SU-DHL-6 (cell line): Measurements from ENCODE around the gene PDZD7.

ENCODE experiments used
- CTCF ChIP-seq: fragments of 200-600 bp; sonication (generic); IDR thresholded peaks from one replicate; pipeline ENCODE4 v1.5.1; 2017; ENCODE audit warnings: antibody characterized with exemption, mild to moderate bottlenecking, low read length, moderate library complexity; ENCODE audit not compliant: insufficient read depth, poor library complexity, severe bottlenecking
- EZH2phosphoT487 ChIP-seq: fragments of 200-600 bp; sonication (generic), shearing (Covaris generic); conservative IDR thresholded peaks from 2 replicates; pipeline ENCODE4 v1.6.1; 2018; ENCODE audit warnings: mild to moderate bottlenecking, antibody characterized with exemption, low read length, moderate library complexity, mixed read lengths

GRCh38 chr10:101063548-101064414 is 32.9 kb upstream of the PDZD7 start:
- TF ChIP-seq CTCF (no peak), EZH2phosphoT487 (no peak)
